ENCODE results near the gene PLEKHG5.

GRCh38 chr1:6530504-6531160 is 39.2 kb upstream of the PLEKHG5 start:
- TF ChIP-seq CTCF (IDR thresholded peaks at IDR 0.05), result no peak
- TF ChIP-seq POLR2A (IDR thresholded peaks at IDR 0.05), result no peak

Data from esophagus squamous epithelium (tissue), 4 donors.